Loucy (cell line): ENCODE results near the gene ADH1C.

ENCODE experiments used
- EZH2phosphoT487 ChIP-seq: fragments of 200-600 bp; IDR thresholded peaks from 2 replicates; pipeline ENCODE4 v1.6.1; 2018; ENCODE audit warnings: antibody characterized with exemption, mild to moderate bottlenecking, moderate library complexity, borderline replicate concordance
- TF ChIP-seq, protein P1 (sequence below): fragments of 200-600 bp; sonication (generic); conservative IDR thresholded peaks from 2 replicates; pipeline ENCODE4 v1.5.1; 2014; ENCODE audit warnings: mild to moderate bottlenecking, antibody characterized with exemption, low read length

- TF ChIP-seq, protein P1, sequence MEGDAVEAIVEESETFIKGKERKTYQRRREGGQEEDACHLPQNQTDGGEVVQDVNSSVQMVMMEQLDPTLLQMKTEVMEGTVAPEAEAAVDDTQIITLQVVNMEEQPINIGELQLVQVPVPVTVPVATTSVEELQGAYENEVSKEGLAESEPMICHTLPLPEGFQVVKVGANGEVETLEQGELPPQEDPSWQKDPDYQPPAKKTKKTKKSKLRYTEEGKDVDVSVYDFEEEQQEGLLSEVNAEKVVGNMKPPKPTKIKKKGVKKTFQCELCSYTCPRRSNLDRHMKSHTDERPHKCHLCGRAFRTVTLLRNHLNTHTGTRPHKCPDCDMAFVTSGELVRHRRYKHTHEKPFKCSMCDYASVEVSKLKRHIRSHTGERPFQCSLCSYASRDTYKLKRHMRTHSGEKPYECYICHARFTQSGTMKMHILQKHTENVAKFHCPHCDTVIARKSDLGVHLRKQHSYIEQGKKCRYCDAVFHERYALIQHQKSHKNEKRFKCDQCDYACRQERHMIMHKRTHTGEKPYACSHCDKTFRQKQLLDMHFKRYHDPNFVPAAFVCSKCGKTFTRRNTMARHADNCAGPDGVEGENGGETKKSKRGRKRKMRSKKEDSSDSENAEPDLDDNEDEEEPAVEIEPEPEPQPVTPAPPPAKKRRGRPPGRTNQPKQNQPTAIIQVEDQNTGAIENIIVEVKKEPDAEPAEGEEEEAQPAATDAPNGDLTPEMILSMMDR: no peak
- no peak for TF ChIP-seq EZH2phosphoT487
Measured at GRCh38 chr4:99341426-99341825, 11.1 kb downstream of the ADH1C start.
